ENCODE results near the gene HACE1. TPM values are rescaled to one million over a fixed set of nuclear protein-coding genes. Genes with fewer than 3 reads are reported as not detected.

Gene HACE1
- total RNA-seq, 2 donors from 2014 or later, result 11.7 to 19.3 TPM

DNA sequence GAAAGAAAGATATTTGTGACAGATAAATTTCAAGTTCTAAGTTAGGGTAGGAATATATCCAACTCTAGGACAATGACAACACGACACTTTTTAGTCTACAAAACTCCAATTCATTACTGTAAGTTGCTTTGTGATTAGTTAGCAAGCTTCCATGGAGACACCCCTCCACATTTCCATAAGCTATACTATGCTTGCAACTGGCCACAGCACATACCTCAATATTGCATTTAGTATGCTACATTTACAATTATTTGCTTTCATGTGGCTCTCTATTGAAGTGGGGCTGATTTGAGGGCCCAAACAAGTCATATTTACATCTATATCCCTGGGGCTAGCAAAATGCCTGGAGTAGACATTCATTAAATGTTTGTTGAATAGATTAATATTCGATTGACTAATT lies 129.3 kb downstream of the HACE1 start:
- TF ChIP-seq POLR2AphosphoS5 (IDR thresholded peaks at IDR 0.05) (no peak), POLR2A (IDR thresholded peaks at IDR 0.05) (no peak)
- TF ChIP-seq, protein P1, sequence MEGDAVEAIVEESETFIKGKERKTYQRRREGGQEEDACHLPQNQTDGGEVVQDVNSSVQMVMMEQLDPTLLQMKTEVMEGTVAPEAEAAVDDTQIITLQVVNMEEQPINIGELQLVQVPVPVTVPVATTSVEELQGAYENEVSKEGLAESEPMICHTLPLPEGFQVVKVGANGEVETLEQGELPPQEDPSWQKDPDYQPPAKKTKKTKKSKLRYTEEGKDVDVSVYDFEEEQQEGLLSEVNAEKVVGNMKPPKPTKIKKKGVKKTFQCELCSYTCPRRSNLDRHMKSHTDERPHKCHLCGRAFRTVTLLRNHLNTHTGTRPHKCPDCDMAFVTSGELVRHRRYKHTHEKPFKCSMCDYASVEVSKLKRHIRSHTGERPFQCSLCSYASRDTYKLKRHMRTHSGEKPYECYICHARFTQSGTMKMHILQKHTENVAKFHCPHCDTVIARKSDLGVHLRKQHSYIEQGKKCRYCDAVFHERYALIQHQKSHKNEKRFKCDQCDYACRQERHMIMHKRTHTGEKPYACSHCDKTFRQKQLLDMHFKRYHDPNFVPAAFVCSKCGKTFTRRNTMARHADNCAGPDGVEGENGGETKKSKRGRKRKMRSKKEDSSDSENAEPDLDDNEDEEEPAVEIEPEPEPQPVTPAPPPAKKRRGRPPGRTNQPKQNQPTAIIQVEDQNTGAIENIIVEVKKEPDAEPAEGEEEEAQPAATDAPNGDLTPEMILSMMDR (IDR thresholded peaks at IDR 0.05), result no peak
- Histone ChIP-seq H3K4me1 (replicated peaks) (no peaks in the 10 kb centered on the region), H3K27me3 (replicated peaks; ENCODE audit: insufficient read depth) (no peaks in the 10 kb centered on the region), H3K27ac (no peak overlapping the region), H3K9me3 (no peaks in the 10 kb centered on the region), H3K4me3 (no peak overlapping the region), H3K36me3 (no peaks in the 10 kb centered on the region)
- 91% methylated on average over 2 of the region's 2 CpGs for WGBS
- intact Hi-C loops (cut with DNase I), result no loop called here
- DNase-seq (ENCODE audit: low spot score), result no peak

DNA sequence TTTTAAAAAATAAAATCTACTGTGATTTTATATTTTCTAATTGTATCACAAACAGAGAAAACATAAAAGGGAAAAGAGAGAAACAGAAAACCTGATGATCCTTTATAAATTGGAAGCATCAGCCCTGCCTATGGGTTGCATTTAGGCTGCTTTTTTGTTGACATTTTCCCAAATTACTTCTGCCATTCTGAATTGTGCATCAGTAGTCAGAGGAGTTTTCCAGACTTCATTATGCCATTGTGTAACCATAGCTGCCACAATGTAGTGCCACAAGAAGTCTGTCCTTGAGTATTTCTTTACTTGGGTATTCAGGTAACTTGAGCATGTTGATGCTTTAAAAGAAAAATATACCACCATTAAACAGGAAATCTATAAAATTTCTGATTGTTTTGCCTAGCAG lies 130.3 kb downstream of the HACE1 start:
- intact Hi-C loops (cut with DNase I), result no loop called here
- no peak for TF ChIP-seq POLR2AphosphoS5 (IDR thresholded peaks at IDR 0.05)
- no peak for TF ChIP-seq POLR2A (IDR thresholded peaks at IDR 0.05)
- TF ChIP-seq, protein P1 (IDR thresholded peaks at IDR 0.05), result no peak
- H3K36me3 ChIP-seq, result no peaks in the 10 kb centered on the region

DNA sequence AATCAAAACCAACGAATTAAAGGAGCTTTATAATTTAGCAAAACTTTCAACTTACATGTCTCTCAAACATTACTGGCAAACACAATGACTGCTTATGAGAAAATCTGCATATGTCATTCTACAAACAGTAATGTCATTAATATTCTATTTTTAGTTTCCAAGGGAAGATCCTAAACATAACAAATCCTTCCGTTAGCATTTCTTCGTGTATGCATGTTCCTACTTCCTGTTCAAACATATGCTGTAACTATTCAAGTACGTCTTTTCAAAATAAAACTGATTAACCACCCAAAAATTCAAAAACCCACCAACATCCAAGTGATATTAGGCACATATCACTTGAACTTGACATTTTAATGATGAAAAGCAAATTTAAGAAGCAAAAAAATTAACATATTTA lies 131.3 kb downstream of the HACE1 start:
- Histone ChIP-seq H3K27ac (no peak overlapping the region), H3K27me3 (replicated peaks; ENCODE audit: insufficient read depth) (no peaks in the 10 kb centered on the region), H3K9me3 (no peaks in the 10 kb centered on the region), H3K4me1 (replicated peaks) (no peaks in the 10 kb centered on the region), H3K36me3 (no peaks in the 10 kb centered on the region), H3K4me3 (no peak overlapping the region)
- intact Hi-C loops (cut with DNase I), result no loop called here
- 68% methylated on average over 4 of the region's 4 CpGs for WGBS
- DNase-seq (ENCODE audit: low spot score), result no peak
- TF ChIP-seq POLR2A (IDR thresholded peaks at IDR 0.05), result no peak

More for the DNA sequence above, 130.3 kb downstream of the HACE1 start:
- Histone ChIP-seq H3K27ac (no peak overlapping the region), H3K4me1 (replicated peaks) (no peaks in the 10 kb centered on the region), H3K4me3 (no peak overlapping the region), H3K9me3 (no peaks in the 10 kb centered on the region), H3K27me3 (replicated peaks; ENCODE audit: insufficient read depth) (no peaks in the 10 kb centered on the region)
- no peak for DNase-seq (ENCODE audit: low spot score)

DNA sequence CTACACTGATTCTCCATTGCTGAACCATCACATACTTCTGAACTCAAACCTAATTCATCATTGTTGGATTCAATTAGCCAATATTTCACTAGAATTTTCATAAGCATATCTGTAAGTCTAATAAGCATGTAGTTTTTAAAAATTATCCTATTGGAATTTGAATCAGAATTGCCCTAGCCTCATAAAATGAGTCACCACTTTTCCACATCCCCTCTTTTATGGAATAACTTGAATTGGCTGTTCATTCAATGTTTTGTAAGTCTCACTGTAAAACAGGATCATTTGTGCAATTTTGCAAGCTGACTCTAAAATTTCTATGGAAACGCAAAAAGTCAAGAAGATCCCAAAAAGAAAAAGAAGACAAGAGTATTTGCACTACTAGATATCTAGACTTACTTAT lies 141.0 kb downstream of the HACE1 start:
- WGBS, result 82% methylated on average over 1 of the region's 1 CpG
- no peak for DNase-seq (ENCODE audit: low spot score)
- TF ChIP-seq POLR2A (IDR thresholded peaks at IDR 0.05) (no peak), POLR2AphosphoS5 (IDR thresholded peaks at IDR 0.05) (no peak)
- TF ChIP-seq, protein P1 (IDR thresholded peaks at IDR 0.05), result no peak
- Histone ChIP-seq H3K4me1 (replicated peaks) (no peaks in the 10 kb centered on the region), H3K27ac (no peak overlapping the region), H3K36me3 (no peaks in the 10 kb centered on the region), H3K9me3 (no peaks in the 10 kb centered on the region), H3K4me3 (no peak overlapping the region), H3K27me3 (replicated peaks; ENCODE audit: insufficient read depth) (no peaks in the 10 kb centered on the region)
- intact Hi-C loops (cut with DNase I), result no loop called here

DNA sequence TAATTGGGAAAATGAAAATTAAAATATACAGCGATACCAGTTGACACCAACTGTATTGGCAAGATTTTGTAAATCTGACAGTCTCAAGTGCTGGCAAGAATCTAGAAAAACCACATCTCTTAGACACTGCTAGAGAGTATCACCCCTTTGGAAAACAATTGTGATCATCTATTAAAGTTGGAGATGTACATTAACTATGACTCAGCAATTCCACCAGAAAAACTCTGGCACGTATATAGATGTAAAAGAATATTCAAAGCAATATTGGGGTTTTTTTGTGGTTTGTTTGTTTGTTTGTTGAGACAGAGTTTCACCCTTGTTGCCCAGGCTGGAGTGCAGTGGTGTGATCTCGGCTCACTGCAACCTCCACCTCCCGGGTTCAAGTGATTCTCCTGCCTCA lies 142.9 kb downstream of the HACE1 start:
- DNase-seq (ENCODE audit: low spot score), result no peak
- H3K4me3 ChIP-seq, result no peak overlapping the region
- 96% methylated on average over 4 of the region's 4 CpGs for WGBS
- TF ChIP-seq, protein P1 (IDR thresholded peaks at IDR 0.05), result no peak
- TF ChIP-seq POLR2A (IDR thresholded peaks at IDR 0.05) (no peak), POLR2AphosphoS5 (IDR thresholded peaks at IDR 0.05) (no peak)
- intact Hi-C loops (cut with DNase I), result no loop called here
- no peak overlapping the region for H3K27ac ChIP-seq
- H3K36me3 ChIP-seq, result no peaks in the 10 kb centered on the region
- no peaks in the 10 kb centered on the region for H3K27me3 ChIP-seq (replicated peaks; ENCODE audit: insufficient read depth)
- H3K9me3 ChIP-seq, result no peaks in the 10 kb centered on the region
- H3K4me1 ChIP-seq (replicated peaks), result no peaks in the 10 kb centered on the region

All from prostate gland (tissue), 2 donors.